Common myeloid progenitor, CD34-positive (primary cell): ENCODE data around the gene CPO.

Experiments
- CTCF ChIA-PET: fragments of 350-600 bp; sonication (Branson Sonifier 250); formaldehyde crosslinking; loops from one replicate; lab custom pipeline; 2021; ENCODE audit warnings: antibody characterized with exemption; lab: Charles Lee
- POLR2A ChIA-PET: fragments of 350-600 bp; sonication (Branson Sonifier 250); formaldehyde crosslinking; loops from one replicate; lab custom pipeline; 2021; ENCODE audit warnings: antibody characterized with exemption; lab: Charles Lee
- DNase-seq, 3 donors: peaks; one replicate each; pipeline versions ENCODE4 v3.0.0 to v3.0.0-alpha.2; 2013
- H3K27ac ChIP-seq, 2 experiments: 1 replicate in 1 of 2; 2 replicates in 1 of 2; pipeline ENCODE4 v1.7.0; 2013; ENCODE audit warnings: inconsistent platforms in 2 of 2, low read length in 2 of 2, mild to moderate bottlenecking in 2 of 2, low read depth in 1 of 2, moderate library complexity in 1 of 2; ENCODE audit not compliant: severe bottlenecking in 2 of 2, insufficient read depth in 1 of 2, poor library complexity in 1 of 2
- H3K27me3 ChIP-seq, 5 experiments: replicated peaks in 2 of 5; 1 replicate in 3 of 5; 2 replicates in 2 of 5; pipeline versions ENCODE4 v1.6.1 to v1.7.0; 2013; ENCODE audit warnings: low read length in 4 of 5, mild to moderate bottlenecking in 2 of 5, moderate library complexity in 2 of 5, inconsistent platforms in 1 of 5; ENCODE audit not compliant: insufficient read depth in 5 of 5, control insufficient read depth in 4 of 5
- H3K36me3 ChIP-seq, 4 experiments: 1 replicate in 2 of 4; 2 replicates in 2 of 4; pipeline versions ENCODE4 v1.6.1 to v1.7.0; 2013; ENCODE audit warnings: low read length in 3 of 4, control low read depth in 1 of 4, mild to moderate bottlenecking in 1 of 4; ENCODE audit not compliant: control insufficient read depth in 4 of 4, insufficient read depth in 4 of 4
- H3K4me1 ChIP-seq, 4 experiments: 1 replicate in 3 of 4; 2 replicates in 1 of 4; pipeline versions ENCODE4 v1.6.1 to v1.7.1; 2013; ENCODE audit warnings: low read length in 3 of 4, mild to moderate bottlenecking in 3 of 4, control low read depth in 1 of 4, inconsistent platforms in 1 of 4, moderate library complexity in 1 of 4; ENCODE audit not compliant: control insufficient read depth in 4 of 4, insufficient read depth in 4 of 4; ENCODE audit errors: control extremely low read depth in 1 of 4
- H3K4me3 ChIP-seq, 7 experiments: 1 replicate in 4 of 7; 2 replicates in 3 of 7; pipeline versions ENCODE4 v1.5.1 to v1.7.0; 2013; ENCODE audit warnings: mild to moderate bottlenecking in 7 of 7, low read length in 6 of 7, moderate library complexity in 6 of 7, inconsistent platforms in 2 of 7, low read depth in 2 of 7, control low read depth in 1 of 7; ENCODE audit not compliant: insufficient read depth in 4 of 7, control insufficient read depth in 1 of 7; ENCODE audit errors: extremely low read depth in 1 of 7
- H3K9me3 ChIP-seq, 5 experiments: 1 replicate in 4 of 5; 2 replicates in 1 of 5; pipeline versions ENCODE4 v1.6.1 to v1.7.1; 2013; ENCODE audit warnings: low read length in 4 of 5, mild to moderate bottlenecking in 2 of 5, inconsistent platforms in 1 of 5, low read depth in 1 of 5, moderate library complexity in 1 of 5; ENCODE audit not compliant: control insufficient read depth in 4 of 5, insufficient read depth in 2 of 5; ENCODE audit errors: control extremely low read depth in 1 of 5
- WGBS: methylation state at CpG from one replicate; pipeline ENCODE4 v1.1.5; 2013; ENCODE audit not compliant: insufficient coverage; 5-methylcytosine and 5-hydroxymethylcytosine counted together

Gene CPO

DNA sequence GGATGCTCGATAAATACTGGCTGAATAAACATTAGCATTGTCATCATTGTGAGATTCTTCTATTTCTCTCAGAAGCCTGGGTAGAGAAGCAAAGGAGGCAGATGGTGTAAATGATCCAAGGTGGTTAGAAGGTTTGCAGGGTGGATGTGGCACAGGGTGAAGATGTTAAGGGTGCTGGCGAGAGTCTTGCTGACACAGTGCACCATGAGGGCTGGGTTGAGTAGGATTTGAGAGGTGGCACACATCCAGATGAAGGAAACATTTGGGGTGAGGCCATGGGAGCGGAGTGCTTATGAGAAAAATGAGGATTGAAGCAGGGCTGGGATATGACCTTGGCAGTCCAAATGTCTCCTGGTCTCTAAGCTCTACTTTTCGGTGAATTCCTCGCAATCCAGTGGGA lies 17.8 kb upstream of the CPO start:
- DNase-seq, result no peak
- H3K9me3 ChIP-seq, result no peaks in the 10 kb centered on the region
- no peak overlapping the region for H3K4me3 ChIP-seq
- H3K4me1 ChIP-seq, result no peaks in the 10 kb centered on the region
- no peaks in the 10 kb centered on the region for H3K27me3 ChIP-seq
- POLR2A ChIA-PET, result no interaction called here
- 100% methylated on average over 3 of the region's 5 CpGs for WGBS
- CTCF ChIA-PET, result no interaction called here
- no peak overlapping the region for H3K27ac ChIP-seq
- no peaks in the 10 kb centered on the region for H3K36me3 ChIP-seq

DNA sequence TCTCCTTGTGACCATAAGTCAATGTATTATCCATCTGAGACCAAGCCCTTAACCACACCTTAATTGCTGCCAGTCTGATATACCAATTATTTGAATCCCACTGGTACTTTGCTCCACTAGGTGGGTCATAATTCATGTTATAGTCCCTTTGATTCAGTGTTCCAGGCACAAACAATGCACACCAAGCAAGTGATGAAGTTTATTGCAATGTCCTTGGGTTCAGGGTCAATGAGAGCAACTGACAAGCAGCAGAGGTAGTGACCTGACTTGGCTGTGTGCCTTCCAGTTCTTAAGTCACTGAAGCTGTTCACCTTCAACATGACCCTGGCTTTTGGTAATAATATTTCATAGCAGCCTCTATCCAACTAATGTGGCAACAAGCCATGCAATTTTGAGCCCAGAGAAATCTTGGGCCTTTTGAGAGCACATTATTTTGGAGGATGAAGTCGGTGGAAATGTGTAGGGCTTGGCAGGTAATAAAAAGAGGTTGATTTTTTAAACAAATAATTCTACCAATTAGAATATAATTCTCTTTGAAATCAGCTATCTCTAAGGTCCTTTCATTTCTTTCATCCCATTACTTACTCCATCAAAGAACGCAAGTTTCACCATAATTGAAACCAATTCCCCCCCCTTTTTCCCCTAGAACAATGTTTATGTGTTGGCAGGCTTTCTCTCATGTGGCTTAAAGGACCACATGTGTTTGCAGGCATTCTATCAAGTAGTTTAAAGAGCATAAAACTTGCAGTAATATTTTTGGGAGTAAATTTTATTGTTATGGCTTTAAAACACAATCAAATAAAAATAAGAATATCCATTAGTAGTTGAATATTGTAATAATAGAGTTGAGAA lies 3.1 kb upstream of the CPO start:
- Histone ChIP-seq H3K9me3 (peaks cover 0 to 5% (median 0%) of the 10 kb centered on the region in 5 experiments), H3K36me3 (no peaks in the 10 kb centered on the region), H3K27ac (no peak overlapping the region), H3K4me1 (no peaks in the 10 kb centered on the region), H3K27me3 (no peaks in the 10 kb centered on the region), H3K4me3 (no peak overlapping the region)
- no CpG with 5 or more reads among the region's 2 CpGs for whole genome bisulfite sequencing
- CTCF ChIA-PET, result interaction anchor here (1.5 kb wide), 1 partner anchor 10 kb away, joined by 3 read pairs; no protein-coding TSS in a partner anchor
- no peak for DNase-seq
- POLR2A ChIA-PET, result no interaction called here

DNA sequence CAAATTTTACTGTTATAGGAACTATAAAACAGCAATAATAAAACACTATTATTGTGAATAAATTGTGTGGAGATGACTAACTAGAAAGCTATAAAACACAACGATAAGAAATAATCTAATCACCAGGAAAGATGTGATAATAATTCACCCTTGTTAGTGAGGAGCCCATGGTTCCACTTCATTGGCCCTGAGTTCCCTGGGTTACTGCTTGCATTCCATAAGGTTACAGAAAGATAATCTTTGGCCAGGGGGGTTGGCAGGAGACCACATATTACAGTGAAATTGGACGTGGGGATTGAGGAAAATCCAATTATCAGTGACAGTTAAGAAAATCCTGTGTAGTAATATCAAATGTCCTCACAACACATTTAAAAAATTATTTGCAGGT lies 2.5 kb upstream of the CPO start:
- WGBS, result no CpG with 5 or more reads among the region's 2 CpGs
- CTCF ChIA-PET, result interaction anchor here (1.5 kb wide), 1 partner anchor 11 kb away, joined by 3 read pairs; no protein-coding TSS in a partner anchor
- POLR2A ChIA-PET, result no interaction called here

GRCh38 chr2:206937555-206937954 lies 1.8 kb upstream of the CPO start:
- DNase-seq, result no peak
- ChIA-PET POLR2A (no interaction called here), CTCF (no interaction called here)
- WGBS, result 94% methylated on average over 5 of the region's 6 CpGs
- Histone ChIP-seq H3K9me3 (peaks cover 0 to 3% (median 0%) of the 10 kb centered on the region in 5 experiments), H3K4me1 (no peaks in the 10 kb centered on the region), H3K4me3 (no peak overlapping the region), H3K27ac (no peak overlapping the region), H3K36me3 (no peaks in the 10 kb centered on the region), H3K27me3 (no peaks in the 10 kb centered on the region)

More for the DNA sequence above, 2.5 kb upstream of the CPO start:
- no peak overlapping the region for H3K4me3 ChIP-seq
- DNase-seq, result no peak
- H3K27me3 ChIP-seq, result no peaks in the 10 kb centered on the region
- H3K27ac ChIP-seq, result no peak overlapping the region
- H3K9me3 ChIP-seq, result peaks cover 0 to 5% (median 0%) of the 10 kb centered on the region in 5 experiments
- no peaks in the 10 kb centered on the region for H3K4me1 ChIP-seq
- no peaks in the 10 kb centered on the region for H3K36me3 ChIP-seq

GRCh38 chr2:206940546-206940945 lies 1.2 kb downstream of the CPO start:
- Histone ChIP-seq H3K4me1 (no peaks in the 10 kb centered on the region), H3K27ac (no peak overlapping the region), H3K36me3 (no peaks in the 10 kb centered on the region), H3K9me3 (peaks cover 0 to 3% (median 0%) of the 10 kb centered on the region in 5 experiments), H3K4me3 (no peak overlapping the region), H3K27me3 (no peaks in the 10 kb centered on the region)
- DNase-seq, result peak in 1 of 3 donors; percentile 3
- ChIA-PET CTCF (interaction anchor here (1.3 kb wide), 1 partner anchor 18 kb away, joined by 4 read pairs; no protein-coding TSS in a partner anchor), POLR2A (no interaction called here)

- ChIA-PET POLR2A (no interaction called here), CTCF (no interaction called here)
- Histone ChIP-seq H3K9me3 (peaks cover 0 to 11% (median 0%) of the 10 kb centered on the region in 5 experiments), H3K36me3 (no peaks in the 10 kb centered on the region), H3K4me1 (no peaks in the 10 kb centered on the region), H3K4me3 (no peak overlapping the region), H3K27ac (peak overlapping the region in 1 of 2 experiments; percentile 12), H3K27me3 (no peaks in the 10 kb centered on the region)
- DNase-seq, result no peak
- no CpG with 5 or more reads among the region's 2 CpGs for WGBS
These were observed 3.5 kb downstream of the CPO start for GRCh38 chr2:206942592-206943478.
